Measurements from ENCODE around the gene PLBD2.

PLBD2 gene

DNA sequence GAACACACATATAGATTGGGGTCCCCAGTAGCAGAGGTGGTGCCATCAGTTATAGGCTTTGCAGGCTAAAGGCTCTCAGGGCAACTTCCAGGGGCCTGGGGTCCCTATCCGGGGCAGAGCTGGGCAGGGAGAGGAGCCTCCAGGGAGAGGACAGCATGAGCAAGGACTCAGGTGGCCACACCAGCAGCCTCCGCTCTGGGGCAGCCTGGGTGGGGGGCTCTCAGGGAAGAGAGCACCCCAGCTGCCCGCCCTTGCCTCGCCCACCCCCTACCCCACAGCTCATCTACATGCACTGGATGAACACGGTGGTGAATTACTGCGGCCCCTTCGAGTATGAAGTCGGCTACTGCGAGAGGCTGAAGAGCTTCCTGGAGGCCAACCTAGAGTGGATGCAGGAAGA lies 14.0 kb downstream of the PLBD2 start:
- TF ChIP-seq, protein P1, sequence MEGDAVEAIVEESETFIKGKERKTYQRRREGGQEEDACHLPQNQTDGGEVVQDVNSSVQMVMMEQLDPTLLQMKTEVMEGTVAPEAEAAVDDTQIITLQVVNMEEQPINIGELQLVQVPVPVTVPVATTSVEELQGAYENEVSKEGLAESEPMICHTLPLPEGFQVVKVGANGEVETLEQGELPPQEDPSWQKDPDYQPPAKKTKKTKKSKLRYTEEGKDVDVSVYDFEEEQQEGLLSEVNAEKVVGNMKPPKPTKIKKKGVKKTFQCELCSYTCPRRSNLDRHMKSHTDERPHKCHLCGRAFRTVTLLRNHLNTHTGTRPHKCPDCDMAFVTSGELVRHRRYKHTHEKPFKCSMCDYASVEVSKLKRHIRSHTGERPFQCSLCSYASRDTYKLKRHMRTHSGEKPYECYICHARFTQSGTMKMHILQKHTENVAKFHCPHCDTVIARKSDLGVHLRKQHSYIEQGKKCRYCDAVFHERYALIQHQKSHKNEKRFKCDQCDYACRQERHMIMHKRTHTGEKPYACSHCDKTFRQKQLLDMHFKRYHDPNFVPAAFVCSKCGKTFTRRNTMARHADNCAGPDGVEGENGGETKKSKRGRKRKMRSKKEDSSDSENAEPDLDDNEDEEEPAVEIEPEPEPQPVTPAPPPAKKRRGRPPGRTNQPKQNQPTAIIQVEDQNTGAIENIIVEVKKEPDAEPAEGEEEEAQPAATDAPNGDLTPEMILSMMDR (IDR thresholded peaks at IDR 0.05; ENCODE audit: low read depth, low read length): no peak
- no peak overlapping the region for H3K4me3 ChIP-seq (ENCODE audit: low read depth, low read length)

DNA sequence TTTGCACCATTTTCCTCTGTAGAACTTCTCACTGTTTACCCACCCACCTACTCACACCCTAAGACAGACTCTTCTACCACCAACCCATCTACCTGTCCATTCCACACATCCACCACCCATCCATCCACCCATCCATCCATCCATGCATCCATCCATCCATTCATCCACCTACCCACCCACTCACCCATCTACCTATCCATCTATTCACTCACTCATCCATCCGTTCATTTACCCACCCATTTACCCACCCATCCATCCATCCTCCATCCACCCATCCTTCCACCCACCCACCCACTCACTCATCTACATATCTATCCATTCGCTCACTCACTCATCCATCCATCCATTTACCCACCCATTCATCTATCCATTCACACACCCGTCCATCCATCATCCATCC lies 15.1 kb downstream of the PLBD2 start:
- H3K4me3 ChIP-seq (ENCODE audit: low read depth, low read length): no peak overlapping the region
- TF ChIP-seq, protein P1 (IDR thresholded peaks at IDR 0.05; ENCODE audit: low read depth, low read length): no peak

DNA sequence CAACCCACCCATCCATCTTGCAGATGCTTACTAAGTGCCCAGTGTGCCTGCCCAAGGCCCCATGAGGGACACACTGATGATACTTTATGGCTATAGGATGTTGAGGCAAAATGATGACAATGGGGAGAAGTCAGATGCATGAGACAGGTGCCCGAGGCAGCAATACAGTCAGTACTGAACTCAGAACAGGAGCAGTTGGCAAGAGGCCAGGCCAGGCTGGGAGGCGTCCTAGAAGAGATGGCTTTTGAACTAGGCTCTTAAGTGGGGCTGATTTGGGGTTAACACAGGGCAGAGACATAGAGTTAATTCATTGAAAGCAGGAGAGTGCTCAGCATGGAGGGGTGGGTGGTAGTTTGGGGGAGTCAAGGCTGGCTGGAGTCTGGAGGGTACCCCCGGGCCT lies 15.6 kb downstream of the PLBD2 start:
- TF ChIP-seq, protein P1 (IDR thresholded peaks at IDR 0.05; ENCODE audit: low read depth, low read length): no peak
- no peak overlapping the region for H3K4me3 ChIP-seq (ENCODE audit: low read depth, low read length)

DNA sequence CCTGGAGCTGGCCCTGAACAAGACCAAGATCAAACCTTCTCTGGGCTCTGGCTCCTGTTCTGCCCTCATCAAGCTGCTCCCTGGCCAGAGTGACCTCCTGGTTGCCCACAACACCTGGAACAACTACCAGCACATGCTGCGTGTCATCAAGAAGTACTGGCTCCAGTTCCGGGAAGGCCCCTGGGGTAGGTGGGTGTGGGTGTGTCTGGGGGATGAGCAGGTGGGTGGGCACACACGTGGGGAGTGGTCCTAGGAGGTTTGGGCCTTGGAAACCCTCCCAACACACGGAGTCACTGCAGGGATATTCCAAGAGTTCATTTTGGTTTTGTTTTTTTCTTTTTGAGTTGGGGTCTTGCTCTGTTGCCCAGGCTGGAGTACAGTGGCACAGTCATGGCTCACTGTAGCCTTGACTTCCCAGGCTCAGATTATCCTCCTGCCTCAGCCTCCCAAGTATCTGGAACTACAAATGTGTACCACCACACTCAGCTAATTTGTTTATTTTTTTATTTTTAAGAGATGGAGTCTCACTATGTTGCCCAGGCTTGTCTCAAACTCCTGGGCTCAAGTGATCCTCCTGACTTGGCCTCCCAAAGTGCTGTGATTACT lies 16.5 kb downstream of the PLBD2 start:
- TF ChIP-seq, protein P1 (IDR thresholded peaks at IDR 0.05; ENCODE audit: low read depth, low read length): no peak
- no peak overlapping the region for H3K4me3 ChIP-seq (ENCODE audit: low read depth, low read length)

DNA sequence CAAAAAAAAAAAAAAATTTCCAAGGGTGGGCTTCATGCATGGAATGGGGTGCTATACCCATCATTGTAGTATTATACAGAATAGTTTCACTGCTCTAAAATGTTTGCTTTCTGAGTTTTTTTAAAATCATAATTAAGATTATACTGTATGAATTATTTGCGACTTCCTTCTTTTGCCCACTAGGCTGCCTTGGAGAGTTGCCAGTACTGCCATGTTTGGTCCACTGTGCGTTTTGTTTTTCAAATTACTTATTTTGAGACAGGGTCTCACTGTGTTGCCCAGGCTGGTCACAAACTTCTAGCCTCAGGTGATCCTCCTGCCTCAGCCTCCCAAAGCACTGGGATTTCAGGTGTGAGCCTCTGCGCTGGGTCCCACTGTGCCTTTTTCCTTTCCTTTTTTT lies 19.9 kb downstream of the PLBD2 start:
- no peak overlapping the region for H3K4me3 ChIP-seq (ENCODE audit: low read depth, low read length)
- TF ChIP-seq, protein P1 (IDR thresholded peaks at IDR 0.05; ENCODE audit: low read depth, low read length): no peak

DNA sequence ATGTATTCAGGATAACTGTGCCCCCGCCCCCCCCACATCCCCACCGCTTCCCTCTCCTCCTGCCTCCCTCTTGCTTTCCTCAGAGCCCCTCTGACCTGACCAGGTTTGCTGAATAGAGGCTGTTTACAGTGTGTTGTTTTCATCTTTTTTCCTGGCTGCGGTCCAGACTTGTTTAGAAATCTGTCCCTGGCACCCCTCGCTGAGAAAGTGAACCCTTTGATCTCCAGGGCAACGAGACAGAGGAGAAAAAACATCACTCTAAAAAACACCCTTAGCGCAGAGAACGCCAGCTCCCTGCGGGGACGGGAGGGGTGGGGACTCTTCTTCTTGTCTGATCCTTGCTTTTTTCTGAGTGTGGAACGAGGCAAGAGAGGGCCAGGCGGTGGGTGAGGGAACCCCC lies 22.8 kb downstream of the PLBD2 start:
- H3K4me3 ChIP-seq (ENCODE audit: low read depth, low read length): no peak overlapping the region
- TF ChIP-seq, protein P1 (IDR thresholded peaks at IDR 0.05; ENCODE audit: low read depth, low read length): no peak

DNA sequence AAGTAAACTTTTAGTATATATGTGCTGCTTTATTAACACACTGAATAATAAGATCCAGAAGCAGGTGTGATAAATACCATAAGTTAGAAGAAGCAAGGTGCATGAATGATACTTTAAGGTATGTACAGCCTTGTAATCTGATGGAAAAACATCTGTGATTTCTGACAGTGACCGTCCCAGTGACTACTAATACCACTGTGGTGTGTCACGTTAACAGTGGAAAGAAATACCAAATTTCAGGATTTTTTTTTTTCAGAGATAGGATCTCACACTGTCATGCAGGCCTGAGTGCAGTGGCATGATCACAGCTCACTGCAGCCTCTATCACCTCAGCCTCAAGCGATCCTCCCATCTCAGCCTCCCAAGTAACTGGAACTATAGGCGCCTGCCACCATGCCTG lies 23.8 kb downstream of the PLBD2 start:
- no peak overlapping the region for H3K4me3 ChIP-seq (ENCODE audit: low read depth, low read length)
- TF ChIP-seq, protein P1 (IDR thresholded peaks at IDR 0.05; ENCODE audit: low read depth, low read length): no peak
